Fibroblast of peridontal ligament (primary cell): ENCODE data around the gene TMEM145.

Experiments used
- DNase-seq: peaks from one replicate; pipeline ENCODE4 v3.0.0-alpha.2; 2010; ENCODE audit errors: extremely low read depth

The TMEM145 gene

GRCh38 chr19:42361545-42361910 lies 48.4 kb downstream of the TMEM145 start:
- DNase-seq, result no peak

GRCh38 chr19:42362342-42362741 lies 49.2 kb downstream of the TMEM145 start:
- no peak for DNase-seq

- DNase-seq, result no peak
Measured at GRCh38 chr19:42362891-42363440, 49.9 kb downstream of the TMEM145 start.

GRCh38 chr19:42363614-42364346 lies 50.7 kb downstream of the TMEM145 start:
- no peak for DNase-seq

GRCh38 chr19:42366673-42367072 lies 53.6 kb downstream of the TMEM145 start:
- no peak for DNase-seq

- no peak for DNase-seq
Measured at GRCh38 chr19:42367929-42368328, 54.8 kb downstream of the TMEM145 start.

- DNase-seq, result no peak
Measured at GRCh38 chr19:42368360-42368759, 55.3 kb downstream of the TMEM145 start.

GRCh38 chr19:42368765-42369164 lies 55.7 kb downstream of the TMEM145 start:
- DNase-seq, result no peak

GRCh38 chr19:42369433-42370067 lies 56.4 kb downstream of the TMEM145 start:
- no peak for DNase-seq

GRCh38 chr19:42370068-42370520 lies 57.0 kb downstream of the TMEM145 start:
- no peak for DNase-seq

- DNase-seq, result no peak
Measured at GRCh38 chr19:42370626-42371175, 57.6 kb downstream of the TMEM145 start.
